Stimulated activated CD8-positive, alpha-beta memory T cell treated with anti-CD3 and anti-CD28 coated beads, Interleukin-4, amount 100 ng/mL, for 4 hours (primary cell): Measurements from ENCODE around the gene ZNF319.

ENCODE experiments used
- DNase-seq, 2 donors: peaks; one replicate each; pipeline ENCODE4 v3.0.0-alpha.2; 2020; ENCODE audit warnings: low read depth in 2 of 2, low spot score in 1 of 2

ZNF319 gene

GRCh38 chr16:57999971-58000705, at the start of gene ZNF319:
Gene ZNF319, minus strand, starts transcription at chr16:58000672. Its CDS starts 2,407 bp downstream, at chr16:57998265.
- DNase-seq = no peak

GRCh38 chr16:58049232-58050185, 49.0 kb upstream of the ZNF319 start:
- no peak for DNase-seq

DNA sequence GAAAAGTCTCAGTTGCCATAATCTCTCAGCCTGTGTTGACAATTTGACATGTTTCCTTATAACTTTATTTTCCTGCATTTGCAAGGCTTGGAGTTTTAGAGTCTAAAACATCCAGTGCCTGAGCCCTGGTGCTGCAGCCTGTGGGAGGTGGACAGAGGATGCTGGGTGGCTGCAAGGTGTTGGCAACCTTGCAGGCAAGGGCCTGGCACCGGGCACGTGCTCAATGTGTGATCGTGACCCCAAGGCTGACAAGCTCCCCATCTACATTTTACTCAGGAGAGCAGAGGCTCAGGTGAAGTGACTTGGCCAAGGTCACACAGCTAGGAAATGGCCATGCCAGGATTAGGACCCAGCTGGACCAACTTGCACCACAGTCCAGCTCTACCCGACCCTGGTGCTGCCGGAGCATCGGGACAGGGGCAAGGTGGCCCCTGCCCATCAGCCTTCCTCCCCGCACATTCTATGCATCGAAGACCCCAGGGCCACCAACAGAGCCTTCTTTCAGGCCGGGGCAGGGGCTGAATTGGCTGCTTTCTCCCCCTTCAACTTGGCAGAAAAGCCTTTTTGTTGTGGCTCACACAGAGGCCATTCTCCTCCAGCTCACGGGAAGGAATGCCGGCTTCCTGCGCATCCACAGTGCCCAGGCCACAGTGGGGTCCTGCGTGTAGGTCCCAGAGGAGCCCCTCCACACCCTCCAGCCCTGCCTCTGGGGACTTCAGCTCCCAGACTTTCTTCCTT, 48.2 kb upstream of the ZNF319 start:
- no peak for DNase-seq

DNA sequence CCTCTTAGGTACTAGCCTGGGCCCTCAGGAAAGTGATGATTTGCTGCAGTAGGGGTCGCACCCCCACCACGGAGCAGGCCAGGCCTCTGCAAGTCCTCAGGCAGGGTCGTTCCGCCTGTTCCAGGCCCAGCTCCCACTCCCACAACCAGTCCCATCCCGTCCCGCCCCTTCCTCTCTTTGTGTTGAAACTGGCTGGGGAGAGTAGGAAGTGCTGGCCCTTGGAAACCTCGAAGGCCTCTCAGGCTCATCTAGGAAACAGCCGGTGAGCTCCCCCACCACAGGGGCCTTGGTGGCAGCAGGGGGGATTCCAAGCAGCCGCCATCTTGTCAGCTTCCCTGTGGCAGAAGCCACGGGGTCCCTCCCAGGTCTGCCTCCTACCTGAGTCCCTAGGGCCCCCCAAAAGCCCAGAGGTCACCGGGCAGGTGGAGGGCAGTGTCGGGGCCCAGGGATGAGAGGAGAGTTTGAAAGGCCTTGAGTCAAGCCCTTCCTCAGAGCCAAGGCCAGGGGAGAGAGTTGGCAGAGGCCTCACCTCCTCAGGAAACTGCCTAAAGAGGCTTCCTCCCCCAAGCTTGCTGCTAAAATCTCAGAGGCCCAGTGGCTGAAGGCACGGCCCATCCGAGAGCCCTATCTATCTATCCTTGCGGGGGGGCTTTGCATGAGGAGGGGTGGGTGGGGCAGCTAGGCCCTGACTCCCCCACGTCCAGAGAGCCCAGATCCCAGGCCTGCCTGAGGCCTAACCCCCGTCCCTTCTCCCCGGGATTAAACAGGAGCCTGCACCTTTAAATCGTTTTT, 47.3 kb upstream of the ZNF319 start:
- DNase-seq = no peak

- no peak for DNase-seq
Measured at GRCh38 chr16:58046936-58047335, 46.5 kb upstream of the ZNF319 start.

DNA sequence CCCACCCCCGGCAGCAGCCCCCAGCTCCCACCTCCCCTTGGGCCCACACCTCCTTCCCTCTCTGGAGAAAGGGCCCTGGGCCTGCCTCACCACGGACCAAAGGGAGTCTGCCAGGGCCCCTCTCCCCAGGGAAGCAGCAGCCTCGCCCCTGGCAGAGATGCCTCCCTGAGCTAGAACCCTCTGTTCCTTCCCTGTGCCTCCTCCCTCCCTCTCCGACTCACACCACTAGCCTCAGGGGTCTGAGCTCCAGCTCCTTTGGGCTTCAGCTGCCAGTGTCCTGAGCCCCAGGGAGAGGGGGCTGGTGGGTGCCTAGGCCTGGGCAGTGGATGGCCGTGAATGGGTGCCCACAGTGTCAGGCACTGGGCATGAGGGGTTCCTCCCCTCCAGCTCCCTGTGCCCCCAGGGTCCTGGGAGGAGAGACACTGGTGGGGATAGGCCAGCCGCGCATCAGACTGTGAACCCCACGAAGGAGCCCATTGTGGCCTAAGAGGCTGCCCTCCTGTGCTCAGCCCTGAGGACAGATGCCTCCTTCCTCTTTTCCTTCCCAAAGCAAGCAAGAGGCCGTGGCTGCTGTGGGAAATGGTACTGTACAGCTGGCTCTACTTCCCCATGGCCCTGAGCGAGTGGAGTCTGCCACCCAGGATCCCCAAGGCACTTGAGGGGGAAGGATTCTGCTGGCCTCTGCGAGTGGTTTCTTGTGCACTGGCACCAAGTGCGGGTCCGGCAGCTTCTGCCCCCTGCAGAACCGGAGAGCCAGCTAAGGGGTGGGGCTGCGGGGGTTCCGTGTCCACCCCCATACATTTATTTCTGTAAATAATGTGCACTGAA, 45.8 kb upstream of the ZNF319 start:
- no peak for DNase-seq

DNA sequence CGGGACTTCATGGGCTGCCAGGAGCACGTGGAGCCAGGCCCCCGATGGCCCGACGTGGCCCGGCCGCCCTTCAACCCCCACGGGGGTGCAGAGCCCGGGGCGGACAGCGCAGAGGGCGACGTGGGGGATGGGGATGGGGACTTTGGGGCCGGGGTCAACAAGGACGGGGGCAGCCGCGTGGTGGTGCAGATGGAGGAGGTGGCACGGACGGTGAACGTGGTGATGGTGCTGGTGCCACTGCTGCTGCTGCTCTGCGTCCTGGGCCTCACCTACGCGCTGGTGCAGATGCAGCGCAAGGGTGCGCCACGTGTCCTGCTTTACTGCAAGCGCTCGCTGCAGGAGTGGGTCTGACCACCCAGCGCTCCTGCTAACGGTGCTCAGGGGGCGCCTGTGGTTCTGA, 44.6 kb upstream of the ZNF319 start:
- no peak for DNase-seq

DNA sequence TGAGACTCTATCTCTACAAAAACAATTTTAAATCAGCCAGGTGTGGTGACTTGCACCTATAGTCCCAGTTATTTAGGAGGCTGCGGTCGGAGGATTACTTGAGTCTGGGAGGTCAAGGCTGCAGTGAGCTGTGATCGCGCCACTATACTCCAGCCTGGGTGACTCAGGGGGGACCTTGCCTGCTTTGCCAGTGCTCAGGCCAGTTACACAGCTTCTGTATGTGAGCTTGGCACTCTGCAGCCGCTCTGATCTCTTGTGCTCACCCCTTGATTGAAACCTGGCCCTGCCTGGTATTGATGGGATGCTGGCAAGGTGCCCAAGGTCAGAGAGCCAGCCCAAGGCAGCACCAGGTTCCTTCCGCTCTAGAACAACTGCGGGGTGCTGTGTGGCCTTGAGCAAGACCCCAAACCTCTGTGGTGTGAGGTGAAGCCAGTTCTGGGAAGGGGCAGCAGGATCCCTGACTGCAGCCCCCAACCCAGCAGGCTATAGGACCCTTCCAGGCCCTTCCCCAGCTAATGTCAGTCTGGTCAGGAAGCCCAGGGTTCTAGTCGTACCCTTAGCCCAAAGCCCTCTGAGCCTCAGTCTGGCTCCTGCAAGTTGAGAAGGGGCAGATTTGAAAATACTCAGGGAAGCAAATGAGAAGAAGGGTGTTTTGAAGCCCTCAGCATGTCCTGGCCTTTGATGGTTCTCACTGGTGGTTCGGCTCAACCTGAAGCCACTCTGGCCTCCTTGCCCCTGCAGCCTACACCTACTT, 44.0 kb upstream of the ZNF319 start:
- DNase-seq = no peak

GRCh38 chr16:58043571-58044155, 43.2 kb upstream of the ZNF319 start:
- DNase-seq = no peak

DNA sequence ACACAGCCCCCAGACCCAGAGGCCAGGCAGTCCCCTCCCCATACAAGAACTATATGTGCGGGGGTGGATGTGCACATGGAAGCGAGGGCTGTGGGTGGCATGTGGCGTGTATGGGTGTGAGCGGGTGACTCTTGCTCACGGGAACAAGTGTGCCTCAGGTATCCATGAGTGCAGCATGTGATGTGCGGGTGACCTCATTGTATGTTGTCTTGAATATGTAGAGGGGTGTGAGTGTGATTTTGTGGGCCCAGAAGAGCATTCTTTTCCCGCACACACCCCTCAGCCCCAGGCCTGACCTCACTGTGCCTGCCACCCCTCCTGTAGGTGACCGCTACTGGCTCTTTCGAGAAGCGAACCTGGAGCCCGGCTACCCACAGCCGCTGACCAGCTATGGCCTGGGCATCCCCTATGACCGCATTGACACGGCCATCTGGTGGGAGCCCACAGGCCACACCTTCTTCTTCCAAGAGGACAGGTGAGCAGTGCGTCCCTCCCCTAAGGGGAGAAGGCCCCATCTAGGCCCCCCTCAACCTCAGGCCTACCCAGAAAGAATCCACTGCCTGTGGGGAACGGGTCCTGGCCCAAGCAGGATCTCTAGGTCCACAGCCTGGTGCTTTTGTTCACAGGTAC, 42.5 kb upstream of the ZNF319 start:
- no peak for DNase-seq

DNA sequence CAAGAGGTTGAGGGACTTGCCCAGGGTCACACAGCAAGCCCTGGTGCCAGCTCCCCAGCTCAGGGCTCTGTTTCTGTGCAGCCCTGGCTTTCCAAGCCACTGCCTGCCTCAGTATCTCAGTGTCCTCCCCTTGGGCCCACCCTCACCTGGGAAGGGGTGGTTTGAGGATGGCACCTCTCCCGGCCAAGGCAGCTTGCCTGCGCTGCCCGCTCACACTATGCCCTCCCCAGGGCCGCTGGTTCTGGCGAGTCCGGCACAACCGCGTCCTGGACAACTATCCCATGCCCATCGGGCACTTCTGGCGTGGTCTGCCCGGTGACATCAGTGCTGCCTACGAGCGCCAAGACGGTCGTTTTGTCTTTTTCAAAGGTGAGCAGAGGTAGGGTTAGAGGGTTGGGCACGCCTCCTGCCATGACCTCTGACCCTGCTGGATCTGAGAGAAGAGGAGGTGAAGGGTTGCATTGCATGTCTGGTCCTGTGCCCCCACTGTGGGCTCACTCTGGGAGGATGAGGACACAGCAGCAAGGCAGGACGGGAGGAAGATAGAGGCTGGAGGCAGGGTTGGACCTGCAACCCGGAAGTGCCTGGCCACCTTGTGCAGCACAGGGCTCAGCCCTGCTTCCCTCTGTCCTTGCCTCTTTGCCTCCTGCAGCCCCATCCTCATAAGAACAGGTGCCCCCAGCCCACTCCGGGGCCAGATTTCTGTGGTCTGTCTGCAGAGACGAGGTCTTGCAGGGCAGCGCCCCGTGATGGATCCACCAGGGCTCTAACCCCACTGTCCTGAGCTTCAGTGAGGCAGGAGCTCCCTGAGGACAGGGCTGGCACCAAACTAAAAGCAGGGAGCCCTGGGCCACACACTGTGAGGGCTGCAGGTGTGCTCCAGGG, 41.8 kb upstream of the ZNF319 start:
- DNase-seq = no peak

- no peak for DNase-seq
Measured at GRCh38 chr16:58041628-58041955, 41.1 kb upstream of the ZNF319 start.

GRCh38 chr16:58040945-58041627, 40.6 kb upstream of the ZNF319 start:
- DNase-seq = no peak

- no peak for DNase-seq
Measured at GRCh38 chr16:58040496-58040846, 40.0 kb upstream of the ZNF319 start.

DNA sequence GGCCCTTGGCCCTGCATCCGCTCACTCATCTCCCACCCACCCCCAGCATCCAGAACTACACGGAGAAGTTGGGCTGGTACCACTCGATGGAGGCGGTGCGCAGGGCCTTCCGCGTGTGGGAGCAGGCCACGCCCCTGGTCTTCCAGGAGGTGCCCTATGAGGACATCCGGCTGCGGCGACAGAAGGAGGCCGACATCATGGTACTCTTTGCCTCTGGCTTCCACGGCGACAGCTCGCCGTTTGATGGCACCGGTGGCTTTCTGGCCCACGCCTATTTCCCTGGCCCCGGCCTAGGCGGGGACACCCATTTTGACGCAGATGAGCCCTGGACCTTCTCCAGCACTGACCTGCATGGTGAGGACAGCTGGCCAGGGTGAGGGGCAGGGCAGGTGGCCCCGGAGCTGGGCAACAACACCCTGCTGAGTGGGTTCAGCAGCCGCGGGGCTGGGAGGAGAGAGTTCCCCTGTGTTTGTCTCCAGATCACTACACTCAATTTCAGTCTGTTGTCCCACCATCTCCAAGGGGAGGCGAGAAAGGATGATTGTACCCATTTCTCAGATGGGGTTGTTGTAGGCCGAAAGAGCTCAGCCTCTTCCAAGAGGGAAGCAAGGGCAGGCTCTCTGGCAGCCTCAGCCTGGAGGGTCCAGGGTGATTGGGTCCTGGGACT, 39.5 kb upstream of the ZNF319 start:
- no peak for DNase-seq

DNA sequence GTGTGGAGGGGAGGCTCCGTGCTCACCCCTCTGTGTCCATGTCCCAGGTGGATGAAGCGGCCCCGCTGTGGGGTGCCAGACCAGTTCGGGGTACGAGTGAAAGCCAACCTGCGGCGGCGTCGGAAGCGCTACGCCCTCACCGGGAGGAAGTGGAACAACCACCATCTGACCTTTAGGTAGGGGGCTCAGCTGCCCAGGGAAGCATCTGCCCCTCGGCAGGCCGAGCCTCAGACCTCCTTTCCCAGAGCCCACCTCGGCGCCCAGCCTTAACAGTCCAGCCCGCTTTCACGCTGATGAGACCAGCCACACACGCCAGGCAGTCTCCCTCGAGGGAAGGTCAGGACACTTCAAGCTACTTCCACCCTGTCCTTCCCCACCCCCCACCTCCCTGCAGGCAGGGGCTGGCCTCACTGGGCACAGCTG, 37.8 kb upstream of the ZNF319 start:
- DNase-seq = no peak
